ENCODE results near the gene RNF126.
"Not testable (repeated sequence)": the region's sequence is repeated elsewhere in the genome, so short reads cannot be mapped to it uniquely, and the experiment has no call there.

Gene RNF126

GRCh38 chr19:662962-663681 is at the start of gene RNF126:
Gene RNF126 (minus strand): TSS chr19:663214. CDS start chr19:663121, 93 bp downstream.
- DNase-seq = peak; percentile 95

GRCh38 chr19:711254-711653 is 48.2 kb upstream of the RNF126 start:
- no peak for DNase-seq

GRCh38 chr19:710767-711166 is 47.8 kb upstream of the RNF126 start:
- DNase-seq = no peak

GRCh38 chr19:709965-710571 is 47.1 kb upstream of the RNF126 start:
- DNase-seq = no peak

GRCh38 chr19:709196-709964 is 46.4 kb upstream of the RNF126 start:
- no peak for DNase-seq

GRCh38 chr19:708154-709143 is 45.4 kb upstream of the RNF126 start, which contains the start of gene PALM:
Gene PALM (plus strand): TSS chr19:708935. CDS start chr19:709147, 212 bp downstream.
- no peak for DNase-seq

GRCh38 chr19:704447-704741 is 41.4 kb upstream of the RNF126 start:
- no peak for DNase-seq

- DNase-seq = peak; percentile 65
These were observed 40.8 kb upstream of the RNF126 start for GRCh38 chr19:703651-704446.

GRCh38 chr19:703329-703650 is 40.3 kb upstream of the RNF126 start:
- DNase-seq = no peak

GRCh38 chr19:702847-703246 is 39.8 kb upstream of the RNF126 start:
- DNase-seq = not testable (repeated sequence)

GRCh38 chr19:699885-700284 is 36.9 kb upstream of the RNF126 start:
- DNase-seq = not testable (repeated sequence)

GRCh38 chr19:698529-698928 is 35.5 kb upstream of the RNF126 start:
- DNase-seq = not testable (repeated sequence)

- no peak for DNase-seq
These were observed 32.4 kb upstream of the RNF126 start, which contains the start of gene PRSS57 for GRCh38 chr19:695352-695949. Gene PRSS57 (minus strand): TSS chr19:695452. CDS start chr19:695430, 22 bp downstream.

GRCh38 chr19:694481-695351 is 31.7 kb upstream of the RNF126 start:
- DNase-seq = no peak

- DNase-seq = no peak
These were observed 27.2 kb upstream of the RNF126 start for GRCh38 chr19:690203-690602.

GRCh38 chr19:688992-689391 is 26.0 kb upstream of the RNF126 start:
- no peak for DNase-seq

GRCh38 chr19:688214-688613 is 25.2 kb upstream of the RNF126 start:
- no peak for DNase-seq

GRCh38 chr19:687569-688166 is 24.7 kb upstream of the RNF126 start:
- DNase-seq = no peak

GRCh38 chr19:686589-687297 is 23.7 kb upstream of the RNF126 start:
- no peak for DNase-seq
